HG03159 (cell line): ENCODE measurements around the gene AACS.
"Not testable (repeated sequence)": the region's sequence is repeated elsewhere in the genome, so short reads cannot be mapped to it uniquely, and the experiment has no call there.

Experiments used
- ATAC-seq: cut with Tn5 transposase; IDR thresholded peaks from one replicate; pipeline ENCODE4 v1.9.1; 2021; ENCODE audit warnings: mild to moderate bottlenecking, moderate library complexity; ENCODE audit not compliant: unreplicated experiment

The AACS gene

DNA sequence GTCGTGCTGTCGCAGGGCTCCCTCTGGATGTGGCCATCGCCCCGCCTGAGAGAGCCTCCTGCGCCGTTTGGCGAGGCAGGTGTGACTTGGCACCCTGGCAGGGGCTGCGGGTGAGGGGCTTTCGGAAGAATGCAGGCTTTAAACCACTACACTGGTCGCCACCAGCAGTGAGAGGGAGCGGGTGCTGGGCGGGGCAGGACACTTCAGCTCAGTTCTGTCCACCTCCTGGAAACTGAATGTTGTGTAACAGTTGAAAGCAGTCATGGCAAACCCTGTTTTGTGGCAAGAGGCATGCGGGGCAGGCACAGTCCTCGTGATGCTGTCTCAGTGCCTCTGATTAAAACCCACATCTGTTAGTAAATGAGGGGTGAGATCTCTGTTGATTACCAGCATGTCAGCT lies 55.9 kb downstream of the AACS start:
- no peak for ATAC-seq

- no peak for ATAC-seq
Observed at GRCh38 chr12:125122668-125123067, 57.4 kb downstream of the AACS start.

DNA sequence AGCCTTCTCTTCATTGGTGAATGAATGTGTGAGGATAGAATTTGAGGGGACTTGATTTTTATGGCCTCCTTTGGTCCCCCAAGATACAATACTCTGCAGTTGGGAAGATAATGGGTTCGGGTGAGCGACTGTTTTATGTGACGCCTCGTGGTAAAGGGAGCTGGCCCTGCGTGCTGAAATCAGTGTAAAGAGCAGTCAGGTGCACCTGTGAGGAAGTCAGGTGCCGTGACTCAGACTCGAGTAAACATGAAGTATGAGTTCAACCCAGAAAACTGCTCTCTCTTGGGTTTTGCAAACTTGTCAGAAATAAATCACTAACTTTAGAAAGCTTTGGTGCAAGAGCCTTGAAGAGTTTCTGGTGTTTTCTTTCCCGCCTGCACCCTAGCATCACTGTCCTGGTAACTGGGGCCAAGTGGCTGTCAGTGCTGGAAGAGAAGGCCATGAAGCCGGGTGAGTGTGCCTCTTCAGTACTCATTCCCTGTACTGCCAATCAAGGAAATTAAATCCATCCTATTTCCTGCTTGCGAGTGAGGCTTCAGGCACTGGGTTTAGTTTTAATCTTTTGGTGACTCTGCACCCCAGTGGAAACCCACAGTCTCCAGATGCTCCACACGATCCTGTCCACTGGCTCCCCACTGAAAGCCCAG lies 59.2 kb downstream of the AACS start:
- no peak for ATAC-seq

DNA sequence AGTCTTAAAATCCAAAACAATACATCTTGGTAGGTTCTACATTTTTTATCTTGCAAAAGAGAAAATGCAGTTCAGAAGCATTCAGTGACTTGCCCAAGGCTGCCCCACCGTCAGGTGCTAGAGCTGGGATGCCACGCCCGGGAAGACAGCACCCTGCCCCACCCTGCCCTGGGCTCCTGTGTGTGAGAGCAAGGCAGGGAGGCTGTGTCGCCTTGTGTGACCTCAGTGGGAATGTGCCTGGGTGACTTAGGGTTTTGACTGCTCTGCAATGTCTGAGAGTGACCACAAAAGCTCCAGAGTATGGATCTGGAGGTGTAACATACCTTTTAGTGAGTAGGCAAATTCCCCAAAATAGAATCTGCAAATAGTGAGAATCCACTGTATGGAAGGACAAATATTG lies 60.0 kb downstream of the AACS start:
- ATAC-seq = no peak

- no peak for ATAC-seq
Observed at GRCh38 chr12:125128439-125129178, 63.4 kb downstream of the AACS start.

DNA sequence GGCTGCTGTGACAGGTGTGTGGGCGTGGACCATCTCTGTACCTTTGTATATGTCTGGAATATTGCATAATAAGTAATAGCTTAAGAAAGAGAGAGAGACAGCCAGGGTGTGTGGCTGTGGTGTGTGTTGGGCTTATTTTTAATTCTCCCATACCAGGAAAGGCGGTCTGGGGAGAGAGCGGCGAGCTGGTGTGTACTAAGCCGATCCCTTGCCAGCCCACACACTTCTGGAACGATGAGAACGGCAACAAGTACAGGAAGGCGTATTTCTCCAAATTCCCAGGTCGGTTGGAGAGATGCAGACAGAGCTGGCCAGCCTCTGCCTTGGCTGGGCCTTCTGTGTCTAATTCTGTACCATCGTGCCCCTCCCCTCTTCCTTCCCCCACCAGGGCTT lies 63.9 kb downstream of the AACS start:
- no peak for ATAC-seq

- ATAC-seq = no peak
Observed at GRCh38 chr12:125129591-125130255, 64.5 kb downstream of the AACS start.

DNA sequence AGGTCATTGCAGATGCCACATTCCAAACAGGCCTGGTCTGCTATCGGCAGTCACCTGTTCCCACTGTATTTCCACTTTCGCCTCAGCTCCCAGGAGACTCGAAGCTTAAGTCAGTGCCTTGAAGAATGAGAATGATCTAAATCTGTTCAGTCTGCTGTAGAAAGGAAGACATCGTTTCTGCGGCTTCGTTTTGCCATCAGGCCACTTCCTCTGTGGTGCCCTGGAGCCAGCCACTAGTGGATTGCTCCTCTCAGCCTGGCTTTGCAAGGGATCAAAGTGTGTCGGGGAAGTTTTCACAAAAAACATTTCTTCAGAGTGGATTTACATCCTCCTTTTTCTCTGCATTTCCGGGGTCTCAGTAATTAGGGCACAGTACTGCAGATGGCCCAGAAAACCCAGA lies 66.7 kb downstream of the AACS start:
- ATAC-seq = no peak

DNA sequence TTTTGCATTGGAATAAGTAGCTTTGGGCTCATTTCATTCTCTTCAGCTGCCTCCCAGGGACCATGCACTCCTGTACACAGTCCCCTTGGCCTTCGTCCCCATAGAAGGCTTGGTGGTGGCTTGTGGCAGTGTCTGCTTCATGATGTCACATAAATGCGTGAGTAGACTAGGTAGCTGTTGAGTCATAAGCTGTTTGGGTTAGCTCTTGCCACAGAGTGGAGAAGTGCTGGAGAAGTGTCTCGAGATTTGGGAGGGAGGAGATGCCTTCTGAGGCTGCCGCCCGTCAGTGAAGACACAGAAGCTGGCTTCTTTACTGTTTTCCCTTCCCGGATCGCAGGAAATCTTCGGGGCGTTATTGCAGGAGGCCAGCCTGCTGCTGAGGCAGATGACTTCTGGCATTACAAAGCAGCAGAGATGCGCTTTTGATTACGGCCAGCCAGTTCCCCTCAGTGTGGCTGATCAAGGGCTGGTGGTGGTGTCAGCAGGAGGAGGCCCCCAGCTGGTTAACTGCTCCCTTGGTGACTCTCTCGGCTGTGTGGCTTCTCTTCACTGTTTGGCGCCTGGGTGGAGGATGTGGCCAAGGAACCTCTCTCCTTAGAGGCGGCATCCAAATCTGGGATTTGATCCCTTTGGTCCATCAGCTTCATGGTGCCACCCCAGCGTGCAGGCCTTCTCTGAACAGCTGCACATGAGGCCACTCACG lies 67.6 kb downstream of the AACS start:
- no peak for ATAC-seq

DNA sequence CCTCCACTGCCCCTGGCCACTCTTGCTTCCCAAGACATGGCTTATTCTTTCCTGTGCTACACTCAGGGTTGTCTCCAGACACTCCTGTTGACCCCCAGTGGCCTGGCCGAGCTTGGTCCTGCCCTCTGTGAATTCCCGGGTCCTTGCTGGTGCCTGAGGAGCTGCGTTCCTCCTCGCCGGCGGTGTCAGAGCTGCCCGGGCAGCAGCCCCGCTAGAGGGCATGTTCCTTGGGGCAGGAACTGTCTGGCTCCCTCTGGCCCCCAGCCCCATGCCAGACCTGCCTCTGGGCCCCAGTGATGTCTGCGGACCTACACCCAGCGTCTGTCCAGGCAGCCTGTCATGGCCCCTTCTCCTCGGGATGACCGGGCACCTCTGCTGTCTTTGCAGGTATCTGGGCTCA lies 68.4 kb downstream of the AACS start:
- no peak for ATAC-seq

- ATAC-seq = no peak
Observed at GRCh38 chr12:125134576-125134975, 69.3 kb downstream of the AACS start.

- ATAC-seq = no peak
Observed at GRCh38 chr12:125135906-125136305, 70.7 kb downstream of the AACS start.

DNA sequence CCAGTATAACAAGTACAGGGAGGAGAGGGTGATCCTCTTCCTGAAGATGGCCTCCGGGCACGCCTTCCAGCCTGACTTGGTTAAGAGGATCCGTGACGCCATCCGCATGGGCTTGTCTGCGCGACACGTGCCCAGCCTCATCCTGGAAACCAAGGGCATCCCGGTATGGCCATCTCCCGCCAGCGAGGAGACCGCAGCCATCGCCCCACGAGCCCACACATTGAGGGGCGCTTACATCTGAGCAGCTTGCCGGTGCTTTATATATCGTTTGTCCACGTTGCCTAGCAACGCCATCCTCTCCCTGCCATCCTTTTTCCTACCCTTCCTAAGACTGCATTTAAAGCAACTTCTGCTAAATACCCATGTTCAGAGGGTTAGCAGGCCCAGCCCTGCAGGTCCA lies 71.5 kb downstream of the AACS start:
- no peak for ATAC-seq

GRCh38 chr12:125137766-125138344 lies 72.6 kb downstream of the AACS start:
- ATAC-seq = no peak

DNA sequence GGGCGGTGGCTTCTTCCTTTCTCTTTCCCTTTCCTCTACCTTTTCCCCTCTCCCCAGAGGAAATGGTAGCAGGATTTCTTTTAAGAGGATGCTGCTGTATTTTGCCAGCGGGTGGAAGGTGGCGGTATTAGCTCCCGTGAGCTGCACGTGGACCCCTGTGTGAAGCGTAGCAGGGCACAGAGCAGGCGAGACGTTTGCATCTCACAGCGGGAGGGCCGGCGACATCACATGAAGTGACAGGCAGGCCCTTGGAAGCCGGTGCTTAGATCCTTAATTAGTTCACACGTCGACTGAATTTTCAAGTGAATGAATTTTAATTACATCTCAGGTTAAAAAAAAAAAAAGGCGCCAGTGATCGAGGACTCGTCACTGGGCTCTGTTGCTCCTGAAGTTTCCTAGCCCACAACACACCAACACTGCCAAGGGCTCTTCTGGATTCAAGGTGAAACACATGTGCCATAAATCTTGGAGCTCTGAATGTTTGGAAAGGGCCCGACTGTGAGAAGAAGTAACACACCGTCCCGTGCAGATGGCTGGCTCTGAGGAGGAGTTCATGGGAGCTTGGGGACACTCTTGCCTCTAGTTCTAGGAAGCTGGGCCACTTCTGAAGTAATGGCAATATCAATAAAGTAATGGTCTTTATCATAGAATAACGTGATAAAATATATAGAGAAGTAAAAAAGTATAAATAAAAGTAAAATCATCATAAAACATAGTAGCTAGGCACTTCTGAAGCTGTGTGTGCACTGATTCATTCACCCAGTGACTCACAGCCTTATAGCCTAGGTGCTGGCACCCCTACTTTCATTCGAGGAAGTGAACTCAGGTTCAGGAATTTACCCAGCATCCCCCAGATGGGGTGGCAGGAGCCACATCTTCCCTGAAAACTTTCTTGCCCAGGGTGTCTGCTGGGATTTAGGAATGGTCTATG lies 75.3 kb downstream of the AACS start:
- ATAC-seq = no peak

DNA sequence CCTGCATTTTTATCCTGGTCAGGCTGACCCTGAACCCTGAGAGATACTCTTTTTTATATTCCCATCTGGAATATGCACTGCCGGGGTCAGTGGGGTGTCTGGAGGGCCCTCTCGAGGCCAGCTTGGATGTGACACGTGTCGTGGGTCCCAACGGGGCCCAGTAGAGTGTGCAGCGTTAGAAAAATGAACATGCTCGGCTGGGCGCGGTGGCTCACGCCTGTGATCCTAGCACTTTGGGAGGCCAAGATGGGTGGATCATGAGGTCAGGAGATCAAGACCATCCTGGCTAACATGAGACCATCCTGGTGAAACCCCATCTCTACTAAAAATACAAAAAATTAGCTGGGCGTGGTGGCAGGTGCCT lies 76.0 kb downstream of the AACS start:
- ATAC-seq = not testable (repeated sequence)

GRCh38 chr12:125142601-125143000 lies 77.4 kb downstream of the AACS start:
- ATAC-seq = no peak

DNA sequence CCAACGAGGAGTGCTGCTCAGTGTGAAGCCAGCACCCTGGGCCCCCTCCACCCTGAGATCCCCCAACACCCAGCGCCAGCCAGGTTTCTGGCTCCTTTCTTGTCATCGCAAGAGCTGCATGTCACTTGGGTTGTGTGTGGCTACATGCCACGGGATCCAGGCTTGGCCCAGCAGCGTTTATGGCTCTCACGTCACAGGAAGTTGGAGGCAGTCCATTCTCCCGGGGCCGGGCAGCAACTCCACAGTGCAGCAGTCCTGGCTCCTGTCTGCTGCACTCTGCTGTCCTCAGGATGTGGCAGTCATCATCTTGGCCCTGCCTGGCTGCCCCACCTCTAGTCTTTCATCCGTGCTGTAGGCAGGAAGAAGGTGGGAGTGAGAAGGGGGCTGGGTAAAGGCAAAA lies 78.3 kb downstream of the AACS start:
- no peak for ATAC-seq

GRCh38 chr12:125145196-125145595 lies 80.0 kb downstream of the AACS start:
- ATAC-seq = no peak

- no peak for ATAC-seq
Observed at GRCh38 chr12:125148316-125148715, 83.1 kb downstream of the AACS start.
